HG02943 (cell line): ENCODE data around the gene KRT84.
"Not testable (repeated sequence)": the region's sequence is repeated elsewhere in the genome, so short reads cannot be mapped to it uniquely, and the experiment has no call there.

Source experiments
- ATAC-seq: cut with Tn5 transposase; IDR thresholded peaks from one replicate; pipeline ENCODE4 v1.9.1; 2021; ENCODE audit warnings: mild to moderate bottlenecking, low read depth, moderate library complexity; ENCODE audit not compliant: unreplicated experiment

KRT84 gene

DNA sequence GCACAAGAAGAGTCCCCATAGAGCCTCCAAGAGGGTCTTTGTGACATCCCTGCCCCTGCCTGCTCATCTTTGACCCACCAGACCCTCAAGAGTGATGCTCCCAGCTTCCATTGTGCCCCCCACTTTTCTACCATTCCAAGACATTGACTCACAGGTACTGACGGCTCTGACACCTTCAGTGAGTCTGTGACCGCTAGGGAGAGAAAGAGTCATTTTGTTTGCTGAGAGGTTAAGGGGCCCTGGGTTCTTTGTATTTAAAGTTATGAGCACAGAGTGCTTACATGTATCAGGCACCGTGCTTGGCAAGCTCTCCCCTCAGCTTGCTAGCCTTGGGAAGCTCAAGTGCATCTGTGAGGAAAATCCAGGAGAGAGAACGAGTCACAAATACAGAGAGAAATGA is 27.8 kb upstream of the KRT84 start:
- ATAC-seq, result no peak

DNA sequence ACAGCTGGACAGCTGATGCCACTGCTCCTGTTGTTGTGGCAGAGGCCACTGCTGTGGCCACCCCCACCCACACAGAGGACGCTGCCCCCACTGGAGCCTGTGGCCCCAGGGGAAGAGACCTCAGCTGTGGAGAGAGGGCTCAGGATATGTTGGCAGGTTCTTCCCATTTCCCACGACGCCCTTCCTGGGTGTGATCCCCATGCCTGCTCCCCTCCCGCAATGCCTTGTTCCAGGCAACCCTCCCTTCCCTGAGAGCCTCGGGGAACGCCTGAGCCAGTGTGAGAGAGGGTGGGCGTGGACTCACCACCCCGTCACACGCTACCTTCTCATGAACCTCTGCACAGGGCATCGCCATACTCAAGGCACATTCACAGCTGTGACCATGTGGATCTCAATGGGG is 26.4 kb upstream of the KRT84 start:
- ATAC-seq, result no peak

DNA sequence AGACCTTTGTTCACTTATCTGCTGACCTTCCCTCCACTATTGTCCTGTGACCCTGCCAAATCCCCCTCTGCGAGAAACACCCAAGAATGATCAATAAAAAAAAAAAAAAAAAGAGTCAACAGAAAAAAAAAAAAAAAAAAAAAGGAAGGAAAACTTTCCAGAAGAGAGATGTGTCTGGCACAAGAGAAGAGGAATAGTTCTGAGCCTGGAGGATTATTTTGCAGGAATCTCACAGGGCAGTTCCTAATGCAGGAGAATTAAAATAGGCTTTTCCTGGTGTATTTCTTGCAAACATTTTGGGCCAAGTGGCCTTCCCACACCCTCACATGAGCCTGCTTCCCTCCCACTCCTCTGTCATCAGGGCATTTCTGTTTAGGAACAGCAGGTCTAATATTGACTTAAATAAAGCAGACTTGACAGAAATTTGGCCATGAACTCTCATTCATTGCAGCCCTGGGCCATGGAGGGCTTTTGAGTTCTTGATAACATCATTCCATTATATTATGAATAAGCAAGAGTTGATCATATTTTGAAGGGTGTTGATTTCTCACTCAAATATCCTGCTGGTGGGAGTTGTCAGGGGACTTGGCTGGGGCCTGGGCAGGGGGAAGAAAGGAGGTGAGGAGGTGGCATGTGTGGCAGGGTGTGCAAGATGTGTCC is 25.3 kb upstream of the KRT84 start:
- not testable (repeated sequence) for ATAC-seq

DNA sequence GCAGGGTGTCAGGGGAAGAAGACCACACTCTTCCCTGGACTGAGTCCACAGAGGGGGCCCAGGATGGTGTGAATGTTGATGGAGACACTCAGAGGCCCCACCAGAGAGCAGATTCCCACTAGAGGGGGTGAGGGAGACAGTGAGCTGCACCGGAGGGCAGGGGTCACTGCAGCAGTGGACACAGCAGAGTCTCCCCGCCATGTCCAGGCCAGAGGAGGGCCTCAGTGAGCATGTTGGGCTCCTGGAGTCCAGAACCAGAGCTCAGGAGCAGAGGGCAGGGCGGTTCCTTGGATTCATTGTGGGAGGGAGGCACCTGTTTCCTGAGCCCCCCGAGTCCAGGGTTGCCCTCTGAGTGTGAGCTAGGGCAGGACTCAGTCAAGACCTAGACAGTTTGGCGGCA is 22.5 kb upstream of the KRT84 start:
- no peak for ATAC-seq

DNA sequence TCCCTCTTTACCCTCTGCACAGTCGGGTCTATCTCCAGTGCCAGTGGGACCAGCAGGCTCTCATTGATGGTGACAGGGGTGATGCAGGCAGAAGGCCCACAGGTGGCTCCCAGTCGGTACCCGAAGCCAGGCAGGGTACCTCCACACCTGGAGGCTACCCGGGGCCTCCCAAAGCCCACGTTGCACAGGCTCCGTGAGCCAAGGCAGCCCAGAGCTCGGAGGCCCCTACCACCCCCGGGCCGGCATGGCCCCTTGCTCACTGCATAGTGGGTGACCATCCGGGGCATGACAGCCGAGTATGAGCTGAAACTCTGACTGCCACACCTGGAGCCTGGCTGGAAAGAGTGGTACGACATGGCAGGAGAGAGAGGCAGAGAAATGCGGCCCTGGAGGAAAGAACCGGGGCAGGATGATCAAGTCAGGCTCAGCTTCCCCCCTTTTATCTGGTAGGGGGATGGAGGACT is 20.5 kb upstream of the KRT84 start, which contains the start of gene KRT82:
KRT82 (minus strand) TSS at position 414 of the 464 bp plus-strand sequence; CDS start at position 356, 58 bp downstream.
- no peak for ATAC-seq

DNA sequence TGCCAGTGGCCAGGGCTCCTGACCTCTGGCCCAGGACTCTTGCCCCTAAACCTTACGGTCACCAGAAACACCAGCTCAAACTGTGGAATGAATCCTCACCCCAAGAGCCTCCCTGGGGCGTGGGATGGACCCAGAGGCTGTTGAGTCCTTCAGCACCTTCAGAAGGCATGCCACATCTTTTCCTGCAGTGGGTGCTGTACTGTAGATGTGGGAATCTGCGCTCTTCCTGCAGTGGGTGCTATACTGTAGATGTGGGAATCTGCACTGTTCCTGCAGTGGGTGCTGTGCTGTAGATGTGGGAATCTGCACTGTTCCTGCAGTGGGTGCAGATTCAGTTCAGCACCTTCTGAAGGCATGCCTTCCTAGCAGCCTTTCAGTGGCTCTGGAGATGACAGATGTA is 19.5 kb upstream of the KRT84 start:
- ATAC-seq, result no peak

DNA sequence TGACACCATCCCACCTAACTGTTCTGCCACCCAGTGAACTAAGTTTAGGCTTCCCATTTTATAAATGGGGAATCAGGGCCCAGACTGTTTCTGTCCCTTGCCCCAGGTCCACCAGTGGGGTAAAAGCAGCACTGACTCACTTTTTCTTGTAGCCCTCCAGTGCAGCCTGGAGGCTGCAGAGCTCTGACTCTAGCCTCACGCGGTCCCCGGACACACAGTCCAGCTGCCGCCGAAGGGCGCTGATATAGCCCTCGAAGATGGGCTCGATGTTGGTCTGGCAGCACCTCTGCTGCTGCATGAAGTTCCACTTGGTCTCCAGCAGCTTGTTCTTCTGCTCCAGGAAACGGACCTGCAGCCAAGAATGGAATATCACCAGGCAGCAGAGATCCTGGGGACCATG is 18.1 kb upstream of the KRT84 start:
- no peak for ATAC-seq

DNA sequence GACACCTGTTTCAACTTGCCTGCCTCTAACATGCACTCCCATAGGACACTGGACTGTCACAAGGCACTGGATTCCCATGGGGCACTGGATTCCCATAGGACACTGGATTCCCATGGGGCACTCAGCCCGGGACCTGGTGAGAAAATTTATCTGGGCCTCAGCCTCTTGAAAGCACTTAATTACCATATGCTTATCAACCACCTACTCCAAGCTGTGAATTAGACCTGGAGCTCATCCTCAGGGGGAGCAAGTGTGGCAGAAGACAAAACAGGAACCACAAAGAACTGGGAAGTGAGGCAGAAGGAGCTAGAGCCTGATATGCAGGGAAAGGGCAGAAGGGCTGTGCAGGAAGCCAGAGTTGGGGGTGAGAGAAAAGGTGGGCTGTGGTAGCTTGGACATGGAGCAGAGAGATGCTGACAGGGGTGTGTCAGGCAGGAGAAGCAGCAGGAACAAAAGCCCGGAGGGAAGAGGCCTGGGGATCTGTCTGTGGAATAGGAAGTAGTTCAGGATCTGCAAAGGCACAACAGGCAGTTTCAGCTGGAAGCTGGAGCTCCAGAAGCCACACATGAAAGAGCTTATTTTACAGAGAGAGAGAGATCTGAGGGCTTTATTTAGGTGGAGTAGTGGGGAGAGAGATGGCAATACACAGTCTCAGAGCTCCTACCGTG is 17.6 kb upstream of the KRT84 start:
- no peak for ATAC-seq

DNA sequence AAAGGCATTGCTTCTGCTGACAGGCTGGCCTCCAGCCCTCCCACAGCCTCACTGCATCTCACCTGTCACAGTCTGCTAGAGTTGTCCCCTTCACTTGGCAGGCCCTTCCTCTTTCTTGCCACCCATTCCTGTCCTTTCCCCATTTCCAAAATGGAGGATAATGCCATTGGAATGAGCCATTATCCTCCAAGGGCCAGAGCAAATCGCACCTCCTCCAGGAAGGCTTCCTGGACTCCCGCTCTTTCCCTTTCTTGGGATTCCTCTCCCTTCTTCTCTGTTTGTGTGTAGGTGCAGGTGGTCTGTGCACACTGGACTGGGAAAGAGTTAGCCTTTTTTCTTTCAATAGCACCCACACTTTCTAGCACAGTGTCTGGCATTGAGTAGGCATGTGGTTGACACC is 16.9 kb upstream of the KRT84 start:
- no peak for ATAC-seq

DNA sequence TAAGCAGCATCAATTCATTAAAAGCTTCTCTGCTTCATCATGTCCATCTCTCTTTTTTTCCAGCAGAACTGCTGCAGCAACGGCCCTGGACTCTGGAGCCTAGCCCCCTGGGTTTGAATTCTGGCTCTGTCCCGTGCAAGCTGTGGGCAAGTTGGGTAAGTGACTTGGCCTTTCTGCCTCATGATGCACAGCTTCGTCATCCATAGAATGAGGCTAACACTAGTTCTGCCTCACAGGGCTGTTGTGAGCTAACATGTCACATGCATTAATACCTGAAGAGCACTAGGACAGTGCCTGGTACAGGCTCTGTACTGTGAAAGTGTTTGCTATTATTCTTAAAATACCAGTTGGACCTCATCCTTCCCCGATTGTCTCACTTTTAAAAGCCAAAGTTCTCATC is 16.5 kb upstream of the KRT84 start:
- ATAC-seq, result no peak

DNA sequence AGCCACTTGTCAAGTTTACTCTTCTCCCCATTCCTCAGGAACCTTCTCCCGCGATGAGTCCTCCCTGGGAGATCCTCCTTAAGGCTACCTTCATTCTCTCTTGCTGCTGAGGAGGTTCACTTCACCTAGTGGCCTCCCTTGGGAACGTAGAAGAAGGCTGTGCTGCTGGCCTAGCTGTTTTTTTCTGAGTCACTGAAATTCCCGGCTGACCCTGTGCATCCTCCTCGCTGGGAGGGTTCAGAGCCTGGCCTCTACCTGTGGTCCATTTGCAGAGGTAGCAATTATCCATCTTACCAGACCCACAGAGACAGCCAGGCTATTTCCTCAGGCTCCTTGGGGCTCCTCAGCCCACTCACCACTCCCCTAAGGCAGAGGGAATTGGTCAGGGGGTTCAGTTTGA is 16.1 kb upstream of the KRT84 start:
- ATAC-seq, result no peak

DNA sequence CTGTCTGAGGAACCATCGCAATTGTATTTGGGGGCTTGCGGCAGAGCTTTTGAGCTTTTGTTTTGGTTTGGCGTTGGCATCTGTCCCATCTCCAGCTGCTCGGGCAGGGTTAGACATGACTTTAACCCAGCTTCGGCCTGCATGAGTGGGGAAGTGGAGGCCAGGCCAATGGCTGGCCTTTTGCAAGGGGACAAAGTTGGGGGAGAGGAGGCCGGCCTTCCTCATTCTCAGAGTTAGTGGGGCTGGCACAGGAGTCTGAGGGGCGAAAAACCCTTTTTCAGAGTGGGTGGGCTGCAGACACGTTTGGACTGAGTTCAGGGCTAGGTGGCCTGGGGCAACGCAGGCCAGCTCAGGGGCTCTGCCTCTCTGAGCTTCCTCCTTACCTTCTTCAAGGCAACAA is 15.5 kb upstream of the KRT84 start:
- ATAC-seq, result no peak

DNA sequence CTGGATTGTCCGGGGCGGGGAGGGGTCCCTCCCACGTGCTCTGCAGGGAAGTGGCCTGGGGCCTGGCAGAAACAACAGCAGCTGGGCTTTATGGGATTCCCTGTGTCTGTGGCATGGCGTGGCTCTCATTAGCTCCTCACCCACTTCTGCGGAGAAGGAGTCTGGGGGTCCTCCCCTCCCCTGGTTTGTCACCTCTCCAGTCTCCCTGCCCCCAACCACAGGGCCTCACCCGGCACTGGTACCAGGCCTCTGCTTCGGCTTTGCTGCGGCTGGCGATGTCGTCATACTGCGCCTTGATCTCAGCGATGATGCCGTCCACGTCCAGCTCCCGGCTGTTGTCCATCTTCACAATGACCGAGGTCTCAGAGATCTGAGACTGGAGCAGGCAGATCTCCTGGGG is 14.3 kb upstream of the KRT84 start:
- no peak for ATAC-seq

DNA sequence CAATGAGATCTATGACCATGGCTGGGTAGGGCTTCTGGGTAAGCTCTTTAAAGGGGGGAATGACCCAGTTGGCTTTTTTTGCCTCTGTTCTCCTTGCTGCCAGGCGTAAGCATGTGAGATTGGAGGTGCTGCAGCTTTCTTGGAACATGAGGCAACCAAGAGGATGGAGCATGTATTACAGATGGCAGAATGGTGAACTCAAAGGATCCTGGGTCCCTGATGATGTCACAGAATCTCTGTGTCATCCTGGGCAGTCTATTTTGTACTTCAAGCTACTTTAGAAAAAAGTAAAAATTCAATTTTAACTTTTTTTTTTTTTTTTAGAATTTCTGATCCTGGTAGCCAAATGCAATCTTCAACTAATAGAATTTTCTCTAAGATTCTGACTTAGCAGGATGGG is 12.7 kb upstream of the KRT84 start:
- no peak for ATAC-seq

DNA sequence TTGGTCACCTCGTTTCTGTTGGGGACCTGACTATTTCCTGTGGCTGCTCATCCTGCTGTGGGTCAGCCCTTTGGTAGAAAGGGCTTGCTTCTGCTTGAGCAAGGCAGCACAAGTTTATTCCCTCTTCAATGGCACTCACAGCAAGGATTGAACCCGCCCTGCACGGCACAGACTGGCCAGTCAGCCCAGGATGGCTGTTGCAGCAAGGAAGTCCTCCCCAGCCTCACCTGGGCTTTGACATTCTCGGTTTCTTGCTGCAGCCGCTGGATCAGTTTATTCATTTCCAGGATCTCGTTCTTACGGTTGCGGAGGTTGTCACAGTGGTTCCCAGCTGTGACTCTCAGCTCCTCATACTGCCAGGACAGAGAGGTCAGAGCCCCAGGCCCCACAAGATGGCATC is 11.2 kb upstream of the KRT84 start:
- no peak for ATAC-seq

DNA sequence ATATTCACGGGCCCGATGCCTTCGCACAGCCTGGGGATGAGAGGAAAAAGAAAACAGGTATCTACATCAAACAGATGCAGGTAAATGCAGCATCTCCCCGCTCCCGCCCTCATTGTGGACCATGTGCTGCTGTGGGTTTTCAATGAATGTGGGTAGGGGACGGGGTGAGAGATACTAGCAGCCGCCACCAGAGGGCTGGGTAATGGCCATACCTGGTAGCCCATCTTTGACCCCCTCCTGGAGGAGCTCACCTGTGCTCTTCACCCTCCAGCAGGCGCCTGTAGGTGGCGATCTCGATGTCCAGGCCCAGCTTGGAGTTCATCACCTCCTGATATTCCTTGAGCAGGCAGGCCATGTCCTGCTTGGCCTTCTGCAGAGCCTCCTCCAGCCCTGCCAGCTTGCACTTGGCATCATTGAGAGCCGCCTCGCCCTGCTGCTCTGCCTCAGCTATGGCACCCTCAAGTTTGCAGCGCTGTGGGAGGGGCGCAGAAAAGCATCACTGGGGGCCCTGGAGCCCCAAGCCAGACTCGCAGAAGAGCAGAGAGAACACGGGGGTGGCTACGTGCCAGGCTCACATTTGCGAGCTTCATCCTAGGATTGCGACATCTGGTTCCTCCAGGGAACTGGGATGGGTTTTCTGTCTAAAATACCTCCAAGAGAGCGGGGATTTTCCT is 10.4 kb upstream of the KRT84 start:
- ATAC-seq, result no peak

DNA sequence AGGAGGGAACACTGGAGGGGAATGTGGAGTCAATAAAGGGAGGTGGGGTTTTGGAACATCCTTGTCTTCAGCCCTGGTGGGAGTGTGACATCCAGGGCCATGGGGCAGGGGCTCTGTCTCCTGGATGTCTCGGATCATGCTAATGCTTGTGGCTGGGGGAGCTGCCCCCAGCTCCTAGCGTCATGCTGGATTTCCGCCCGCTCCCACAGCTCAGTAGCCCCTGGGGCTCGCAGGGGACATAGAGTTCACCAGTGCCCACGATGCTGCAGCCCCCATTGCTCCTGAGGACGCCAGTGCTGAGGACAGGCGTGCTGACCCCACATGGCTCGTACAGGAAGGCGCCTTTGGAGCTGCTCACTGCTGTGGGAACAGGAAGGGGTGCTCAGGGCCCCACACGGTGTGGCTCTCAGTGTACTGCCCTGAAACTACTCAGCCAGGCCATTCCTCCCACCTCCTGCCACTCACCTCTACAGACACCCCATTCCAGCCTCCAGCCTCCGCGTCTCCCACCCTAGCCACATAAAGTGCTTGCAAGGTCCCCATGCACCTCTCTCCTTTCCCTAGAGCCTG is 9.5 kb upstream of the KRT84 start:
- no peak for ATAC-seq

DNA sequence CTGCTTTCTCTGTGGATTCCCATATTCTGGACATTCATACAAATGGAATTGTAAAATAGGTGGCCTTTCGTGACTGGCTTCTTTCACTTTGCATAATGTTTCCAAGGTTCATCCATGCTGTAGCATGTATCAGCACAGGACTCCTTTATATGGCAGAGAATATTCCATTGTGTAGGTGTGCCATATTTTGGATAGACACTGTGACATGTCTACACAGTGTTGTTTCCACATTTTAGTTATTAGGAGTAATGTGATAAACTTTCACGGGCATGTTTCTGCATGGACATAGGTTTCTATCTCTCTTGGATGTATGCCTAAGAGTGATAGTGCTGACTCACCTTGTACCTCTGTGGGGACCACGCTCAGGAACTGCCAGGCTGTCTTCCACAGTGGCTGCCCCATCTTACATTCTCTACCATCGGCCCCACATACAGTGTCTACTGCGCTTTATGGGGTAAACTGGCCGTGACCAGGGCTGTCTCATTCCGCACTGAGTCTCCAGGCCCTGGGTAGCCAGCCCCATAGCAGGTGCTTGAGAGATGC is 7.1 kb upstream of the KRT84 start:
- ATAC-seq, result no peak

DNA sequence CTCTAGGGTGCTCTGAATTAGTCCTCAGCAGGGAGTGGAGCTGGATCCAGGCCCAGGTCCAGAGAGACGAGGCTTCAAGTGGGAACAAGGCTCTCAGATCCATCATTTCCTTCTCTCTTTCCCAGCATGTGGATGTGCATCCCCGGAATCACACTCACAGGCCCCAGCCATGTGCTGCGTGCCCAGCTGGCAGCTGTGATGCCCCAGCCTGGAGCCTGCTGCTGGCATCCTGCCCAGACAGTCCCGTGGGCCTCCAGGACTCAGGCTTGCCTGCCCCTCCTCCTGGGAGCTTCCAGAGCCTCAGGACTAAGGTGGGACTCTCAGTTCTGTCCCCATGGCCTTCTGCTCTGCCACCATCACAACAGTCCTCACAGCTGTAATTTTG is 6.2 kb upstream of the KRT84 start:
- ATAC-seq, result no peak

DNA sequence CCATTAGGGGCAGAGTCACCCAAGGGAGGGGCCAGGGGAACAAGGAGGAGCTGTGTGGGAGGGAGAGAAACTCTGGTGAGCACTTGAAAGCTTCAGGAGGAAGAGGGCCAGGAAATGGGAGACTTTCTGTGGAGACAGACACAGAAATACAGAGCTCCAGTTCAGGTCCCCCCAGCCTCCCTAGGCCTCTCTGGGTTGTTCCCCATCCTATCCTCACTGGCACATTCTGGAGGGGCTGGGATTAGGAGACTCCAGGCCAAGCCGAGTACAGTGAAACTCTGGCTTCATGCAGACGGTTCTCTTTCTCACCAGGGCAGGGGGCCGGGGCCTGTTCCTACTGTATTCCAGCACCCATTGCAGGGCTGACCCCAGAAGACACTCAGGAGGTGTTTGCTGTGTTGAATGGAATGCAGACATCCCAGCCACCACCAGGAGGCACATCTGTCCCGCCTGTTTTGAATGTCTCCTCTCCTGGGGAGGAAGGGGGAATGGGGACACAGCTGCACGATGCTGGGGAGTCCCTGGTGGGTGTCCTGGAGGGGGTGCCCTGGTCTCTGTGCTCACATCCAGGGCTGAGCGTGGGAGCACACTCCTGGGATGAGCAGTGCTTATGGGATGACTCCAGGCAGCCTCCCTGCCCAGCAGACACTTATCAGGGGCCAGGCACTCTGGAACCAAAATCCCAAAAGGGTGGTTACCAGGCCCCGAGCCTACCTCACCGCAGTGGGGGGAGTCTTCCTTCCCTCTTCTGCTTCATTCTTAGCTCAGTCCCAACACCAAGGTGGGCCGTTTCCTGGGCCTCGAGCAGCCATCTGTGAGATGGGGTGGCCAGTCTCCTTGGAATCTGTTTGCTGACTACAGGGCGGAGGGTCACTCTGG is 5.5 kb upstream of the KRT84 start:
- ATAC-seq, result no peak
